Measurements from ENCODE around the gene CPNE1. TPM values are rescaled to one million over a fixed set of nuclear protein-coding genes. Genes with fewer than 3 reads are reported as not detected.
"Not testable (repeated sequence)": the region's sequence is repeated elsewhere in the genome, so short reads cannot be mapped to it uniquely, and the experiment has no call there.

The CPNE1 gene
- total and polyA plus RNA-seq, 10 of the 15 experiments (the other 5 are each of a cell fraction or from before 2014, with no cell fraction given): 84.9 to 209 (median 146) TPM

GRCh38 chr20:35713120-35713519, 48.4 kb upstream of the CPNE1 start:
- H2AFZ ChIP-seq (ENCODE audit: control insufficient read depth, low read depth, low read length); H3K4me2 ChIP-seq (ENCODE audit: control insufficient read depth, insufficient read depth); FAIRE-seq; H3K9ac ChIP-seq (ENCODE audit: control insufficient read depth, insufficient read depth, low read length); DNase-seq (ENCODE audit: low read depth, low spot score); H3K4me3 ChIP-seq; intact Hi-C loops (cut with micrococcal nuclease; ENCODE audit: unreplicated experiment); H3K27ac ChIP-seq (ENCODE audit: control insufficient read depth, insufficient read depth); BruUV-seq (replicated peaks); H3K9me3 ChIP-seq (replicated peaks; ENCODE audit: control insufficient read depth, insufficient read depth, low read length); ATAC-seq; H3K27me3 ChIP-seq (replicated peaks in 1 of 2; ENCODE audit: control insufficient read depth in 2 of 2, insufficient read depth in 2 of 2, low read length in 1 of 2); in situ Hi-C loops (cut with MboI): not testable (repeated sequence)
- ChIA-PET CTCF (interaction anchor here (0.6 to 1.9 kb wide), 4 partner anchors 13 to 226 kb away, joined by 3 to 4 read pairs (median 4); no protein-coding TSS in a partner anchor), SMC1A (ENCODE audit: uncharacterized antibody, unreplicated experiment) (interaction anchor here (1.0 to 1.3 kb wide), 2 partner anchors 9 to 13 kb away, joined by 3 to 4 read pairs; no protein-coding TSS in a partner anchor), RAD21 (ENCODE audit: unreplicated experiment) (interaction anchor here (0.6 to 1.8 kb wide), 2 partner anchors 68 to 112 kb away, joined by 3 to 6 read pairs; no protein-coding TSS in a partner anchor), POLR2A (interaction anchor here (0.6 to 3.4 kb wide), 5 partner anchors 10 to 310 kb away, joined by 3 to 10 read pairs (median 4); partner anchors contain the start of genes NFS1 and ROMO1)
- H3K4me1 ChIP-seq (ENCODE audit: control insufficient read depth, insufficient read depth, low read length): peaks cover 16% of the 10 kb centered on the region
- WGBS (ENCODE audit: insufficient coverage, insufficient replicate concordance, low lambda C conversion rate, missing lambda C conversion rate): 92% methylated on average over 9 of the region's 9 CpGs
- H3K79me2 ChIP-seq (ENCODE audit: control insufficient read depth, insufficient read depth, low read length): peaks cover 41% of the 10 kb centered on the region
- peaks cover 20% of the 10 kb centered on the region for H4K20me1 ChIP-seq (ENCODE audit: control insufficient read depth, insufficient read depth)
- TF ChIP-seq, protein P1, sequence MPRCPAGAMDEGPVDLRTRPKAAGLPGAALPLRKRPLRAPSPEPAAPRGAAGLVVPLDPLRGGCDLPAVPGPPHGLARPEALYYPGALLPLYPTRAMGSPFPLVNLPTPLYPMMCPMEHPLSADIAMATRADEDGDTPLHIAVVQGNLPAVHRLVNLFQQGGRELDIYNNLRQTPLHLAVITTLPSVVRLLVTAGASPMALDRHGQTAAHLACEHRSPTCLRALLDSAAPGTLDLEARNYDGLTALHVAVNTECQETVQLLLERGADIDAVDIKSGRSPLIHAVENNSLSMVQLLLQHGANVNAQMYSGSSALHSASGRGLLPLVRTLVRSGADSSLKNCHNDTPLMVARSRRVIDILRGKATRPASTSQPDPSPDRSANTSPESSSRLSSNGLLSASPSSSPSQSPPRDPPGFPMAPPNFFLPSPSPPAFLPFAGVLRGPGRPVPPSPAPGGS (IDR thresholded peaks at IDR 0.05; ENCODE audit: borderline replicate concordance, insufficient read depth, low read depth, low read length, poor library complexity, severe bottlenecking): peak; percentile 8
- peak; percentile 16; the same call in 1 of the 2 replicates for TF ChIP-seq POLR2A (IDR thresholded peaks at IDR 0.05; ENCODE audit: low read depth, low read length)
- TF ChIP-seq POLR2AphosphoS5 (IDR thresholded peaks at IDR 0.05; ENCODE audit: low read length): peak; percentile 80; the same call in 1 of the 2 replicates
- peaks cover 22 to 53% of the 10 kb centered on the region in 2 experiments for H3K36me3 ChIP-seq (ENCODE audit: control insufficient read depth in 2 of 2, insufficient read depth in 2 of 2, low read length in 1 of 2)

Data from GM12878 (cell line).